ENCODE results near the gene SPA17.
A peak's percentile ranks its signal among the peaks of the same experiment; 100 is the strongest.

Gene SPA17

DNA sequence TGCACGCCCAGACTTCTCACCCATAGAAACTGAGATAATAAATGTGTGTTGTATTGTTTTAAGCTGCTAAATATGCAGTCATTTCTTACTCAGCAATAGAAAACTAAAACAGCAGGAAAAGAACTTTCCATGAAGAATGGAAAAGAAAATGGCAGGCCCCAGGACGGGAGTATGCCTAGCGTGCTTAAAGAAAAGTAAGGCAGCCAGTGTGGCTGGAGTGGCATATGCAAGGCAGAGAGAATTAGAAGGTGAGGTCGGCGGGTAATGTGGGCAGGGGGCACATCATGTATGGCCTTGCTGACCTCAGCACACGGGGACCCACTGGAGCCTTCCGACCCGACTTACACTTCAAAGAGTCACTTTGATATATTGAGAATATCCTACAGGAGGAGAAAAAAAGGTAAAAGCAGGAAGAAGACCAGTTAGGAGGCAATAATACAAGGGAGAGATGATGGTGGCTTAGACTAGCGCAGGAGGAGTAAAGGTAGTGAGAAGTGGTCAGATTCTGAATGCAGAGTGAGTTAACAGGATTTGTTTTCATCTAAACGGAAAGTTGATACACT, 30.6 kb upstream of the SPA17 start:
- TF ChIP-seq CTCF (IDR thresholded peaks at IDR 0.05) = no peak
- Histone ChIP-seq H3K9me3 (no peaks in the 10 kb centered on the region), H3K4me3 (ENCODE audit: low read depth in 1 of 2, low read length in 1 of 2) (no peak overlapping the region), H3K4me1 (ENCODE audit: control insufficient read depth in 1 of 2, insufficient read depth in 1 of 2, low read depth in 1 of 2, low read length in 1 of 2) (peaks cover 0 to 4% of the 10 kb centered on the region in 2 experiments), H3K27ac (no peak overlapping the region), H3K27me3 (no peaks in the 10 kb centered on the region), H3K36me3 (peaks cover 13% of the 10 kb centered on the region)

- H3K4me3 ChIP-seq (ENCODE audit: low read depth in 1 of 2, low read length in 1 of 2) = no peak overlapping the region
- TF ChIP-seq CTCF (IDR thresholded peaks at IDR 0.05) = no peak
- H3K36me3 ChIP-seq = peaks cover 6% of the 10 kb centered on the region
- H3K4me1 ChIP-seq (ENCODE audit: control insufficient read depth in 1 of 2, insufficient read depth in 1 of 2, low read depth in 1 of 2, low read length in 1 of 2) = peaks cover 0 to 4% of the 10 kb centered on the region in 2 experiments
- H3K27ac ChIP-seq = no peak overlapping the region
- no peaks in the 10 kb centered on the region for H3K27me3 ChIP-seq
- no peaks in the 10 kb centered on the region for H3K9me3 ChIP-seq
Observed at GRCh38 chr11:124643605-124644425, 29.9 kb upstream of the SPA17 start.

- TF ChIP-seq CTCF (IDR thresholded peaks at IDR 0.05) = peak; percentile 61
- no peaks in the 10 kb centered on the region for H3K27me3 ChIP-seq
- no peaks in the 10 kb centered on the region for H3K9me3 ChIP-seq
- no peaks in the 10 kb centered on the region for H3K36me3 ChIP-seq
- peaks cover 0 to 4% of the 10 kb centered on the region in 2 experiments for H3K4me1 ChIP-seq (ENCODE audit: control insufficient read depth in 1 of 2, insufficient read depth in 1 of 2, low read depth in 1 of 2, low read length in 1 of 2)
- H3K4me3 ChIP-seq (ENCODE audit: low read depth in 1 of 2, low read length in 1 of 2) = no peak overlapping the region
- no peak overlapping the region for H3K27ac ChIP-seq
Observed at GRCh38 chr11:124644426-124645280, 29.1 kb upstream of the SPA17 start.

DNA sequence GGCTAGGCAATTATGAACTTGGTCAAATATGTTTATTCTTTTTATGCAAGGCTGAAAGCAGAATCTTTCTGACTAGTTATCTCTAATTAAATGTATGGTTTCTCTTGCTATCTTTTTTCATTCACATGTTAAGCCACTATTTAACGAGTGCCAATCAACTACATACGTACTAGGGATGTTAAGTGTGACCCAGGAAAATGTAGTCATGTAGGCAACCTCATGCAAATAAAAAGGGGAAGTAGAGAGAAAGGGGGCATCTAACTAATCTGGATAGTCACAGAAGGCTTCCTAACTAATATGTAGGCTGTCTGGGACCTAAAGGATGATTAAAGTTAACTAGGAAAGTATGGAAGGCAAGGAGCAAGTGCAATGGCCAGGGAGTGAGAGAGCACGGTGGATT, 27.6 kb upstream of the SPA17 start:
- Histone ChIP-seq H3K4me1 (ENCODE audit: control insufficient read depth in 1 of 2, insufficient read depth in 1 of 2, low read depth in 1 of 2, low read length in 1 of 2) (peaks cover 0 to 4% of the 10 kb centered on the region in 2 experiments), H3K27ac (no peak overlapping the region), H3K36me3 (no peaks in the 10 kb centered on the region), H3K4me3 (ENCODE audit: low read depth in 1 of 2, low read length in 1 of 2) (no peak overlapping the region), H3K9me3 (no peaks in the 10 kb centered on the region), H3K27me3 (no peaks in the 10 kb centered on the region)
- TF ChIP-seq CTCF (IDR thresholded peaks at IDR 0.05) = no peak

- Histone ChIP-seq H3K36me3 (no peaks in the 10 kb centered on the region), H3K4me1 (ENCODE audit: control insufficient read depth in 1 of 2, insufficient read depth in 1 of 2, low read depth in 1 of 2, low read length in 1 of 2) (peaks cover 0 to 4% of the 10 kb centered on the region in 2 experiments), H3K9me3 (no peaks in the 10 kb centered on the region), H3K4me3 (ENCODE audit: low read depth in 1 of 2, low read length in 1 of 2) (no peak overlapping the region), H3K27me3 (no peaks in the 10 kb centered on the region), H3K27ac (no peak overlapping the region)
- no peak for TF ChIP-seq CTCF (IDR thresholded peaks at IDR 0.05)
Observed at GRCh38 chr11:124648610-124649009, 25.1 kb upstream of the SPA17 start.
